T-helper 1 cell treated with Interleukin-12 subunit alpha and Interleukin-12 subunit beta and Interleukin-4 antibody, amounts not matched to agents 30 ng/mL and 1 ng/mL, for 36 hours (primary cell): ENCODE measurements around the gene VCPKMT. TPM values are rescaled to one million over a fixed set of nuclear protein-coding genes. Genes with fewer than 3 reads are reported as not detected.

Source experiments
- intact Hi-C: fragments of 100-400 bp; cut with micrococcal nuclease; formaldehyde crosslinking; loops from one replicate; pipeline ENCODE4 v1.15.1; 2024
- total RNA-seq: library from RNA; stranded (reverse); gene quantifications from 2 replicates; pipeline ENCODE4 v1.2.3, GENCODE V29; 2022

VCPKMT gene
- total RNA-seq, 1 donor from 2014 or later, result 12.1 TPM

DNA sequence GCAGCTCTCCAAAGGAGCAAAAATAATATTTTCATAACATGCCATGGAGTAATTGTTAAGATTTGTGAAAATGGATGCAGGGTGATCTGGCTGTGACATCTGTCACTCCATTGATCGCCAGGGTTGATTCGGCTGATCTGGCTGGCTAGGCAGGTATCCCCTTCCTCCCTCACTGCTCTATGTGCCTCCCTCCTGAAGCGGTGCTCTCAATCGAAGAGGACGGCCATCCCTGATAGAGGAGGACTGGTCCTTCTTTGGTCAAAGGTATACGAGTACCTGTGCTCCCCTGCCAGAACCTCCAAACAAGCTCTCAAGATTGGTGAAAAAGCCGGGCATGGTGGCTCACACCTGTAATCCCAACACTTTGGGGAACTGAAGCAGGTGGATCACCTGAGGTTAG, 47.9 kb downstream of the VCPKMT start:
- intact Hi-C loops, result no loop called here

DNA sequence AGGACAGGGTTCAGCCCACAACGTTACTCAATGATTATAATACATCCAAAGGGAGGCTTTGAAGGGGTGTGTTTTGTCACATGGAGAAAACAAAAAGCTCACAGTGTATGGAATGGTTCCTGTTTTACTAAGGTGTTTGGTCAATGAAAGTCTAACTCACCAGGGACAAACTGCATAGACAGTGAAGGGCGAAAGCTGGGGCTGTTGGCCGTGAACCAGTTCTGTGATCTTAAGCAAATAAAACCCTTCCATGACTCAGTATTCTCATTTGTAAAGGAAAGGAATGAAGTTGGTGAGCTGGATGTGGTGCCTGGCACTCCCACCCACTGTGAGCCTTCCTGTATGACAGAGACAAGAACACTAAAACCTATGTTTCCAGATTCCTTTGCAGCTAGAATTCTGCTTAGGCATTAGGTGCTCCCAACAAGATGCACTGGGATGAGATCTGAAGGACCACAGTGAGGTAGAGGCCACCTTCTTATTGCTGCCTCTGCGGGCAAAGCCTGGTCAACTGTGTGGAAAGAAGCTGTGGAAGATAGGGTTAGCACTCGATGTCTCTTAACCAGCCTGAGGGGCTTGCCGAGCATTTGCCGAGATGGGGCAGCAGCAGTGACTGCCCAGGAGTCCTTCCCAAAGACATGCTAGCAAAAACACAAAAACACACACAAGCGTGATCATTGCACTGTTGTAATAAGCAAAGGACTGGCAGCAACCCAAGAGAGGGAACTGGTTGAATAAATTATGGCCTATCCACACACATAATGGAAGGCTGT, 48.5 kb downstream of the VCPKMT start:
- intact Hi-C loops, result no loop called here

DNA sequence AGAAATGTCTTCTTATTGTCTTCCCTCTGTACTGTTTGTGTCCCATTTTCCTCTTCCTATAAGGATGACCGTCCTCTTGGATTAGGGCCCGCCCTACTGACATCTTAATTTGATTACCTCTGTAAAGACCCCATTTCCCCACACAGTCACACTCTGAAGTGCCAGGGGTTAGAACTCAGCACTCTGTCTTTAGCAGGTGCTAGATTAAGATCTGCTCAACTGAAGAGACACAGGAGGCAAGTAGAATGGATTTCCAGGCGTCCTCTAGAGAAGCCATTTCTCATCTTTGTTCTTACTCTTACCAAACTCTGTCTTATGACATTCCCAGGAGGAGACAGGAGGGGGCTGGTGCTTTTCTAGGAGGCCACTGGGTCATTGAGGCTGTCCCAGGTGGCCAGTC, 50.8 kb downstream of the VCPKMT start:
- intact Hi-C loops, result loop anchor here (1.0 to 2.0 kb wide), 4 partner anchors 186 to 467 kb away; partner anchors contain the start of genes DMAC2L, L2HGDH and MAP4K5

DNA sequence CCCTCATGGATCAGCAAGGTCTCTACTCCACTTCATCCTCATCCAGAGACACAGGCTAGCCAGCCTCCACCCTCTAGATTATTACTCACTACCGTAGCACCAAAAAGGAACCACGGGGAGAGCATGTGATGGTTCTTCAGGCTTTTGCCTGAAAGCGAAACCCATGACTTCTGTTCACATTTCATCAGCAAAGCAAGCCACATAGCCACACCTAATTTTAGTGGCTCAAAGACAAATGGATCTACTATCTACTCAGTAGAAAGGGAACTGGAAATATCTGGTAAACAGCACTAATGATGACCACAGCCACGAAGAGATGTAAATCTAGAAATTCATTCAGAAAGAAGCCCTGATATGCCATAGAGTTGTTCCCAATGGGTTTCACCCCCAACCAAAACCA, 51.4 kb downstream of the VCPKMT start:
- intact Hi-C loops, result loop anchor here (1.0 to 2.0 kb wide), 4 partner anchors 186 to 467 kb away; partner anchors contain the start of genes DMAC2L, L2HGDH and MAP4K5

DNA sequence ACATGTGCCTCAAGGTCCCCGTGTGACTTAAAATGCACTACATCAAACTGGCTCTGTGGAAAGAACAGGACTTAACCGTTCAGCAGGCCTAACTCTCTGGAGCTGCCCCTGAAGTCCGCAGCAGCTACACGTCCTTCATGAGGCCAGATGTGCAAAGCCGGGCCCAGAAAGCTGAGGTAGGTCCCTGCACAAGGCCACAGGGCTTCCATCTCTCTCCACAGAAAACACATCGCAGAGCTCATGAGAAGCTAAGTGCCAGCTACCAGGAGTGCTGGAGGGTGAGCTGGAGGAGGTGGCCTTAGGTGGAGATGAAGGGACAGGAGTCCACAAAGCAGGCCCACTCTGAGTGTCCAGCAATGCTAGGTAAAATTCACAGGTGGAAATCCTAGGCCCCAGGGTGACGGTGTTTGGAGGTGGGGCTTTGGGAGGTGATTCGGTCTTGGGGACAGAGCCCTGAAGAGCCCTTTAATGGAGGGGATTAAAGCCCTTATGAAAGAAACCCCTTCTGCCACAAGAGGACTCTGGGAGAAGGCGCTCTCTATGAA, 52.4 kb downstream of the VCPKMT start:
- intact Hi-C loops, result loop anchor here (2.0 kb wide), 2 partner anchors 249 to 477 kb away; partner anchors contain the start of genes DMAC2L, L2HGDH and RPS29

DNA sequence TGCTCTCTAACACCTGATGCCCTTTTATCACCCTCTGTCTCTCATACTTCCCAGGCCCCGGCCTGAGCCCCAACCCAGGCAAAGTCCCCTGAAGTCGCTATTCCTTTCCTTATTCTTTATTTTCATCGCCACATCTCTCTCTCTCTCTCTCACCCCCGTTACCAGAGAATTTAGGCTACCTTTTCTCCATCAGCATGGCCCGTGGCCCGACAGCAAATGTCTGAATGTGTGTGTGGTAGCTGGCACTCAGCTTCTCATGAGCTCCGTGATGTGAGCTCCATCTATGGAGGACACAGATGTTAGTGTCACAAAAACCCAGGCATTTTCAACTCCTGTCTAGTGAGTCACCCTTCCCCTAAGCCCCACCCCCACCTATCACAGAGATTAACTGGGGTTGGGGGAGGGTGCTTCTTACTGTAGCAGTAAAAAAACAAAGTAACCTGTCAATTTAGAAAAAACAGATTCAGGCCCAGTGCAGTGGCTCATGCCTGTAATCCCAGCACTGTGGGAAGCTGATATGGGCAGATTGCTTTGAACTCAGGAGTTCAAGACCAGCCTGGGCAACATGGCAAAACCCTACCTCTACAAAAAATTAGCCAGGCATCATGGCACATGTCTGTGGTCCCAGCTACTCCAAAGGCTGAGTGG, 53.8 kb downstream of the VCPKMT start:
- intact Hi-C loops, result loop anchor here (1.0 to 2.0 kb wide), 13 partner anchors 17 to 476 kb away; partner anchors contain the start of genes ARF6, RPS29 and VCPKMT

DNA sequence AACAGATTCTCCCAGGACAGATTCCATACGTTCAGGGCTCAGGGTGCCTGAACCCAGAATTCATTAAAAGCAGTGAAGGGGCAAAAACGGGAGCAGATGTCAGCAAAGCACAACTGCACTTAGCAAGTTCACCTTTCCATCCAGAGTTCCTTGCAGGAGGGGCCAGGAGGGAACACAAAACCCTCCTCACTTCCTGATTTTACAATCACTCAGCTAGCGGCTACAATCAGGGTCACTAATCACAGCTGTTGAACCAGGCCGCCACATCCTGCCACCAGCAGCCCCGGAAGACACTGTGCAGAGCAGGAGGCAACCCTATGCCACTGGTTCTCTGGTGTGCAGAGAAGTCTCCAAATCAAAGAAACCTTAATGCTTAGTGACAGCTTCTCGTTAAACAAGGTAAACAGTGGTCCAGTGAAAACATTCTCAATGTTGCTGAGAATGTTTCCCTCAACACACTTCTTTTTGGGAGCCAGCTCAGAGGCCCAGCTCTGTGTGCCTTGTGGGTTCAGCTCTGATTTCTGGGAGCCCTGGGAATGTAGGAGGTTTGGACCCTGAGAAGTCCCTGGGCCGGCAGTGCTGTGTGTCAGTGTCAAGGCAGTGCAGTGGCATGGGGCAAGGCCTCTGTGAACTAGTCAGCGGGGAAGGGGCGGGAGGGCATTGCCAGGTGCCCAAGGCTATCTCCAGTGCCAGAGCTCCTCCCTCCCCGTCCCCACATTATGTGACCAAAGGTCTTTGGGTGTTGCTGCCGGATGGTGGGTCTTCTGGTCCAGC, 54.5 kb downstream of the VCPKMT start:
- intact Hi-C loops, result loop anchor here (1.0 to 2.0 kb wide), 13 partner anchors 17 to 475 kb away; partner anchors contain the start of genes ARF6, RPS29 and VCPKMT

DNA sequence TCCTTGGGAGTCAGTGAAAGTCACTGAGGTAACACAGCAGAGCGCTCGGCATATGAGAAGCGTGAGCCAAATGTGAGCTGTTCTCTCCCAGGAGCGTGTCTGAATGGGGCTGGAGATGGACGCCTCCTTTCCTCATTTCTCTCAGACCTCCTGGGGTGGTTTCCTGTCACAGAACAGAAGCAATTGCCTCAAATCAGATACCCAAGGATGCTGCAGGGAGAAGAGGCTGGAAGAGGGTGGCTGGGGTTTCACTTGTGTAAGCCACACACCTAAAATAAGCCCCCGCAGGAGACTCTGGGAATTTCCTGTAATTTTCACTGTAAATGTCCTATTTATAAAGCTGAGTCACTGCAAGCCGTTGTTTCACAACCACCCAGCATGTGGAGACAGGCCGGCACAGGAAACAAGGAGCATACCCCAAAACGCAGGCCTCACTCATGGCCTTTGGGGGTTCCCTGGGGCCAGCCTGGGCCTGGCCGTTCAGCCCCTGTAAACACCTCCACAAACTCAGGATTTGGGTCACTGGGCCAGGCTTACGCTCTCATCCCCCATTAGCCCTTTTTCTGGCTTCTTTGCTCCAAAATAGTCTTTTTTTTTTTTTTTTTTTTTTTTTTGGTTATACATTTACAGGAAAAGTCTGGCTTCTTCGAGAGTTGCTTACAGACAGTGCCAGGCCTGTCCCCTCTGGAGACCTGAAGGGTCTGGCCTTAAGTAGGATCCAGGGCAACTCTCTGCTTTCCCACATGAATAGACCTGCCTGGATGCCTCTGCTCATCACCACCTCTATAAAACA, 55.3 kb downstream of the VCPKMT start:
- intact Hi-C loops, result no loop called here

DNA sequence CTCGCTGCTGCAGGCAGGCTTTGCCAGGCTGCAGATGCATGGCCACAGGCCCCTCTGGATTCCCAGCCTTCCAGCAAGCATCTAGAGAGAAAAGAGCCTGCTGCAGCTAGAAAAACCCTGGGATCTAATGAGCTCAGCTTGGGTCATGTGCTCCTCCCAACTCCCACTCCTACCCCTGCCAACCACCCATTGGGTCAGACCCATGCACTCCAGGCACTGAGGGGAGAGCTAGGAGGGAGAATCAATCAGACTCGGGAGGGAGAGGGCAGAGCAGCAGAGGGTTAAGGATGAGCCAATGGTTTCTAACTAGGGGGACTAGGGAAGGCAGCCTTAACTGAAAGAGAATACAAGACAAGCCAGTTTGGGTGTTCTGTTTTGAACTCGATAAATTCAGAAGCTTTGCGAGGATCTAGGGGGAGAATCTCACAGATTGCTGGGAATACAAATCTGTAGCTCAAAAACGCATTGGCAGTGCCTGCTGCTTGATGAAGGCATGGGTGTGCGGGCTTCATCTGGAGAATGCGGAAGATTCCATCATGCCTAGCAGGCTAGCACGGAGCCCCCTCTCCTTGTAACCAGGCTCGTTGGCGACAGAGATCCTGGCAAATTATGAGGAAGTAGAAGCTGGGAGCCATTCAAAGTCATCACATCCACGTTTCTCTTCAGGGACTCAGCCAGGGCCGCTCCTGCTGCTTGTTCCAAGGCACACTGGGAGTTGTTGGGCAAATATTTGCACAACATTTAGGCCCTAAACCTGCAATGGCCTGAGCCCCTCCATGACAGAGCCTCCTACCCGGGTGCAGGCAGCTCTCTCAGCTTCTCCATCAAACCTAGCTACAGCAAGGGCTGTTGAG, 56.4 kb downstream of the VCPKMT start:
- intact Hi-C loops, result no loop called here

Other genes with a start within 250 kb of the VCPKMT start
- 188 TPM in 2 replicates for gene ARF6, start 223.5 kb downstream of the VCPKMT start, total RNA-seq
- 20.7 and 23.5 TPM in 2 replicates for gene SOS2, start 115.0 kb upstream of the VCPKMT start, total RNA-seq
- gene L2HGDH, start 195.7 kb upstream of the VCPKMT start, total RNA-seq, result 9.8 and 11.6 TPM in 2 replicates
- gene DMAC2L, start 195.8 kb upstream of the VCPKMT start, total RNA-seq, result 15.6 and 16.9 TPM in 2 replicates